Mucosa of descending colon (tissue), 3 donors: ENCODE data around the gene FAM161A. TPM values are rescaled to one million over a fixed set of nuclear protein-coding genes. Genes with fewer than 3 reads are reported as not detected.
"Not testable (repeated sequence)": the region's sequence is repeated elsewhere in the genome, so short reads cannot be mapped to it uniquely, and the experiment has no call there.

Experiments
- ATAC-seq: fragments of 200-7000 bp; cut with Tn5 transposase; one replicate; pipeline ENCODE4 v1.9.1; 2020; ENCODE audit warnings: mild to moderate bottlenecking, moderate library complexity
- DNase-seq, 3 donors: peaks; one replicate each; pipeline ENCODE4 v3.0.0-alpha.2; 2020
- H3K36me3 ChIP-seq: fragments of 200-600 bp; one replicate; pipeline ENCODE4 v1.8.0; 2021; ENCODE audit warnings: low read depth, mild to moderate bottlenecking
- H3K4me1 ChIP-seq: fragments of 200-600 bp; one replicate; pipeline ENCODE4 v1.8.0; 2021; ENCODE audit warnings: low read depth, mild to moderate bottlenecking
- H3K4me3 ChIP-seq: fragments of 200-600 bp; one replicate; pipeline ENCODE4 v1.8.0; 2021; ENCODE audit warnings: mild to moderate bottlenecking
- H3K9me3 ChIP-seq: fragments of 200-600 bp; one replicate; pipeline ENCODE4 v1.8.0; 2021; ENCODE audit warnings: mild to moderate bottlenecking
- intact Hi-C, 2 donors: fragments of 100-400 bp; cut with DNase I in 1 of 2; cut with micrococcal nuclease in 1 of 2; formaldehyde crosslinking; loops; one replicate each; pipeline versions ENCODE4 v1.11.0 to v1.11.1; 2022; cut with DNase I, micrococcal nuclease
- total RNA-seq, 3 donors: library from RNA; stranded (reverse); fragmentation: NEBNext Ultra II Directional in 2 of 3; extraction: Animal tissue kit (Norgen Biotek cat#: 25700) in 2 of 3; gene quantifications; one replicate each; pipeline versions ENCODE4 v1.2.1 to v1.2.4, GENCODE V29; 2021 to 2023
- TF ChIP-seq, protein P1 (sequence below): fragments of 200-600 bp; IDR thresholded peaks from one replicate; pipeline ENCODE4 v1.8.0; 2022; ENCODE audit warnings: antibody characterized with exemption, mild to moderate bottlenecking
- donor health status: DM: no; HTN: no; CAD: no; lungs with moderate emphysema.
- donor health status: DM: no; HTN: no; CAD: no.
- donor health status: DM: no; HTN: yes; CAD: no.

FAM161A gene
- total RNA-seq, 3 donors from 2014 or later: 0.78 to 4.4 (median 1.2) TPM

DNA sequence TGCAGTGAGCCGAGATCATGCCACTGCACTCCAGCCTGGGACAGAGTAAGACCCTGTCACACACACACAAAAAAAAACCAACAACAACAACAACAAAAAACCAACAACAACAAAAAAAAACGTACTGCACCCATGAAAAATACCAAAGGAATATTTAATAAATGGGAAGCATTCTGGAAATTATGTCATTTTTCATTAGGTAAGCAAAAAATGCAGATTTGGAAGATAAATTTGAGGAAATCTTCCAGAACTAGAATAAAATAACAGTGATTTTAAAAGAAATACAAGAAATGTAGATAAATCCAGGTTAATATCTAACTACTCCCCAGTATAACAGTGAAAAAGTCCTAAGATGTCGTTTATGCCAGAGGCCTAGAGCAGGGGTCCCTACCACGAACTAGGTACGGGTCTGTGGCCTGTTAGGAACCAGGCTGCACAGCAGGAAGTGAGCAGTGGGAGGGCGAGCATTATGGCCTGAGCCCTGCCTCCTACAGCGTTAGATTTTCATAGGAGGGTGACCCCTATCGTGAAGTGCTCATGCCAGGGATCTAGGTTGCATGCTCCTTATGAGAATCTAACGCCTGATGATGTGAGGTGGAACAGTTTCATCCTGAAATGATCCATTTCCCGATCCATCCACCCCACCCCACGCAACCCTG is 21.5 kb downstream of the FAM161A start:
- Histone ChIP-seq H3K4me1 (no peaks in the 10 kb centered on the region), H3K36me3 (no peaks in the 10 kb centered on the region), H3K4me3 (no peak overlapping the region), H3K9me3 (no peaks in the 10 kb centered on the region)
- DNase-seq (no peak), ATAC-seq (no peak)
- intact Hi-C loops: no loop called here
- TF ChIP-seq, protein P1, sequence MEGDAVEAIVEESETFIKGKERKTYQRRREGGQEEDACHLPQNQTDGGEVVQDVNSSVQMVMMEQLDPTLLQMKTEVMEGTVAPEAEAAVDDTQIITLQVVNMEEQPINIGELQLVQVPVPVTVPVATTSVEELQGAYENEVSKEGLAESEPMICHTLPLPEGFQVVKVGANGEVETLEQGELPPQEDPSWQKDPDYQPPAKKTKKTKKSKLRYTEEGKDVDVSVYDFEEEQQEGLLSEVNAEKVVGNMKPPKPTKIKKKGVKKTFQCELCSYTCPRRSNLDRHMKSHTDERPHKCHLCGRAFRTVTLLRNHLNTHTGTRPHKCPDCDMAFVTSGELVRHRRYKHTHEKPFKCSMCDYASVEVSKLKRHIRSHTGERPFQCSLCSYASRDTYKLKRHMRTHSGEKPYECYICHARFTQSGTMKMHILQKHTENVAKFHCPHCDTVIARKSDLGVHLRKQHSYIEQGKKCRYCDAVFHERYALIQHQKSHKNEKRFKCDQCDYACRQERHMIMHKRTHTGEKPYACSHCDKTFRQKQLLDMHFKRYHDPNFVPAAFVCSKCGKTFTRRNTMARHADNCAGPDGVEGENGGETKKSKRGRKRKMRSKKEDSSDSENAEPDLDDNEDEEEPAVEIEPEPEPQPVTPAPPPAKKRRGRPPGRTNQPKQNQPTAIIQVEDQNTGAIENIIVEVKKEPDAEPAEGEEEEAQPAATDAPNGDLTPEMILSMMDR: no peak

DNA sequence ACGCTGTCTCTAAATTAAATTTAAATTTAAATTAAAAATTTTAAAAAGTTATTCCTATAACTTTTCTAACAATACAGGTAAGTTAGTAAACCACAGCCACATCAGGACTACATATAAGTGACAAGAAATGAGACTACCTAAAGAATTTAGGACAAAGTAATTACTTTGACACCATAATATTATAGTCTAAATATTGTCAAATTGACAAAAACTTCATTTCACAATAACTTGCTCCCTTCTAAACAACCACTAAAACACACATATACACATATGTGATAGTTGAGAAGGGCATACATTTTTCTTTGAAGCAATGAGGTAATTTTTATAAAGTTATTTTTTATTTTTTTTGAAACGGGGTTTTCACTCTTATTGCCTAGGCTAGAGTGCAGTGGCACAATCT is 31.6 kb downstream of the FAM161A start:
- Histone ChIP-seq H3K36me3 (no peaks in the 10 kb centered on the region), H3K4me3 (no peak overlapping the region), H3K4me1 (no peaks in the 10 kb centered on the region), H3K9me3 (no peaks in the 10 kb centered on the region)
- intact Hi-C loops: no loop called here
- ATAC-seq (no peak), DNase-seq (no peak)
- TF ChIP-seq, protein P1: no peak

DNA sequence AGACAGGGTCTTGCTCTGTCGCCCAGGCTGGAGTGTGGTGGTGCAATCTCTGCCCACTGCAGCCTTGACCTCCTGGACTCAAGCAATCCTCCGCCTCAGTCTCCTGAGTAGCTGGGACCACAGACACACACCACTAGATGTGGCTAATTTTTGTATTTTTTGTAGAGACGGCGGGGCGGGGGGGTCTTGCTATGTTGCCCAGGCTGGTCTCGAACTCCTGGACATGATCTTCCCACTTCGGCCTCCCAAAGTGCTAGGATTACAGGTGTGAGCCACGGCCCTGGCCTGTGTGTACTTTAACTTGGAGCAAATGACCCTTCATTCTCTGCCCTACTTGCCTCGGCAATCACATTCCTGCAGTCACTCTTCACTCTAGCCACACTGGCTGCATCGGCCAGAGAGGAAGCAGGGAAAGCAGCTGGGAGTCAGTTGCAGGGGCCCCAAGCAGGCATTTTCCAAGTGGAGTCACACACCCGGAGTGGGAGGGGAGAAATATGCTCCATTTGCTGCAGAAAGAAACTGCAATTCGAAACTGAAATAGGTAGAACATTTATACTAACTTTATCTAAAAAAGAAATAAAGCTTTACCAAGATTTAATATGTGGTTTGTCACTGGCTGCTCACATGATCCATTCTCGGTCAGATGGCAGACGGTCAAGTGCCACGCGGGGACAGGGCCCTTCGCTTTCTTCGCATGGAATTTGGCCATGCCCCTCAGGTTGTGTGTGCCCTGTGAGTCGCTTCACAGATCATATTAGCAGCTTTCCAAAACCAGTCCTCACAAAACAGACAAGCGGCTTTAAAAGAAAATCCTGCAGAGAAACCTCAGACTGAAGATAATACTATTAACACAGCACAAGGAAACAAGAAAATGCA is 37.1 kb downstream of the FAM161A start:
- no peaks in the 10 kb centered on the region for H3K4me1 ChIP-seq
- DNase-seq (no peak), ATAC-seq (no peak)
- no peaks in the 10 kb centered on the region for H3K36me3 ChIP-seq
- TF ChIP-seq, protein P1: no peak
- intact Hi-C loops: no loop called here
- no peak overlapping the region for H3K4me3 ChIP-seq
- H3K9me3 ChIP-seq: no peaks in the 10 kb centered on the region

DNA sequence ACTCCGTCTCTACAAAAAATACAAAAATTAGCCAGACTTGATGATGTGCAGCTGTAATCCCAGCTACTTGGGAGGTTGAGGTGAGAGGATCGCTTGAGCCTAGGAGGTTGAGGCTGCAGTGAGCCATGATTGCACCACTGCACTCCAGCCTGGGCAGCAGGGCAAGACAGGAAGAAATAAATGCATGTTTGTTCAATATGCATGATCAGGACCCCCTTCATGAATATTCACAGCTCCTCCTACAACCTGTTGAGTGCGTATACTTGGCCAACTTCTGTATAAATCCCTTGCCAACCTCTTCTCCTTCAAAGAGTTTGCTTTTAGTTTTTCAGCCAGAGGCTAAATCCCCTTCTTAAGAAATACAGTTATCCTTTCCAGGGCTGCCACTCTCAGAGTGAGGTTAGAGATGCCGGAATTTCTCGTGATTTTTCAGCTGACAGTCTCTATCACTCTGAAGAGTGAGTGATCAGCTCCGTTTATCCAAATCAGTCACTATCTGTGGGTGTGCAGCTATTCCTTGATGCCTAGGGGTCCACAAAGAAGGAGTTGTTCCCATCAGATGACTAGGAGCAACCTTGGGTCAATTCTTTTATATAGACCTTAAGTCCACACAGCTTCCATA is 39.2 kb downstream of the FAM161A start:
- TF ChIP-seq, protein P1: no peak
- ATAC-seq (no peak), DNase-seq (no peak)
- Histone ChIP-seq H3K9me3 (no peaks in the 10 kb centered on the region), H3K4me3 (no peak overlapping the region), H3K36me3 (no peaks in the 10 kb centered on the region), H3K4me1 (no peaks in the 10 kb centered on the region)
- intact Hi-C loops: no loop called here

DNA sequence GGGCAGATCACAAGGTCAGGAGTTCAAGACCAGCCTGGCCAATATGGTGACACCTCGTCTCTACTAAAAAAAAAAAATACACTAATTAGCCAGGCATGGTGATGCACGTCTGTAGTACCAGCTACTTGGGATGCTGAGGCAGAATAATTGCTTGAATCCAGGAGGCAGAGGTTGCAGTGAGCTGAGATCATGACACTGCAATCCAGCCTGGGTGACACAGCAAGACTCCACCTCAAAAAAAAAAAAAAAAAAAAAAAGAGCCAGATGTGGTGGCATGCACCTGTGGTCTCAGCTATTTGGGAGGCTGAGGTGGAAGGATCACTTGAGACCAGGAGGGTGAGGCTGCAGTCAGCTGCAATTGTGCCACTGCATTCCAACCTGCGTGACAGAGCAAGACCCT is 40.5 kb downstream of the FAM161A start:
- ATAC-seq, DNase-seq, H3K36me3 ChIP-seq, H3K4me1 ChIP-seq, H3K4me3 ChIP-seq, H3K9me3 ChIP-seq, intact Hi-C loops: not testable (repeated sequence)

DNA sequence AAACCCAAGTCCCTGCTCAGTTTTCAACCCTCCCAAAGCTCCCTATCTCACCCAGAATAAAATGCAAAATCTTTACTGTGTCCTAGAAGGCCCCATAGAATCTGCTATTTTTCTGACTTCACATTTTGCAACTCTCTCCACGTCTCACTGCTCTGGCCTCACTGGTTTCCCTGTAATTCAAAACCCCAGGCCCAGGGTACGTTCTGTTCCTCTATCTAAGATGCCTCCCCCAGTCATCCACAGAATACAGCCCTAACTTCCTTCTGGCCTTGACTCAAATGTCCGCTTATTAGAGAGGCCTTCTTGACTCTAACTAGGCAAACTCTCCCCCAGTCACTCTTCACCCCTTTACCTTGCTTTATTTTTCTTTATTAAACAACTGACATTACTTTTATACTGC is 42.0 kb downstream of the FAM161A start:
- Histone ChIP-seq H3K36me3 (no peaks in the 10 kb centered on the region), H3K9me3 (no peaks in the 10 kb centered on the region), H3K4me3 (no peak overlapping the region), H3K4me1 (no peaks in the 10 kb centered on the region)
- intact Hi-C loops: no loop called here
- DNase-seq: no peak
- no peak for ATAC-seq
- TF ChIP-seq, protein P1: no peak

DNA sequence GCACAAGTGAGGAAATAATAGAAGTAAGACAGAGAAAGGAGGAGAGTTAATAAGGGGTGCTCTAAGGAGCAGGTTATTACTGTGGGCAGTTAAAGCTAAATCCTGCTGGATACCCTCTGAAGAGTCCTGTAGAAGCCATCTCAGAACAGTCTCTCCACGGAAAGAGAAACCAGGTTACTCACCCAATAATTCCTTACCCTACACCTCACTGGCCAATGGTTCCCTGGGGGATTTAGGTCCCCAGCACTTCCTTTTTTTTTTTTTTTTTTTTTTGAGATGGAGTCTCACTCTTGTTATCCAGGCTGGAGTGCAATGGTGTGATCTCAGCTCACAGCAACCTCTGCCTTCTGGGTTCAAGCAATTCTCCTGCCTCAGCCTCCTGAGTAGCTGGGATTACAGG is 43.7 kb downstream of the FAM161A start:
- ATAC-seq, H3K9me3 ChIP-seq, DNase-seq, H3K4me3 ChIP-seq, H3K4me1 ChIP-seq, intact Hi-C loops, H3K36me3 ChIP-seq: not testable (repeated sequence)

DNA sequence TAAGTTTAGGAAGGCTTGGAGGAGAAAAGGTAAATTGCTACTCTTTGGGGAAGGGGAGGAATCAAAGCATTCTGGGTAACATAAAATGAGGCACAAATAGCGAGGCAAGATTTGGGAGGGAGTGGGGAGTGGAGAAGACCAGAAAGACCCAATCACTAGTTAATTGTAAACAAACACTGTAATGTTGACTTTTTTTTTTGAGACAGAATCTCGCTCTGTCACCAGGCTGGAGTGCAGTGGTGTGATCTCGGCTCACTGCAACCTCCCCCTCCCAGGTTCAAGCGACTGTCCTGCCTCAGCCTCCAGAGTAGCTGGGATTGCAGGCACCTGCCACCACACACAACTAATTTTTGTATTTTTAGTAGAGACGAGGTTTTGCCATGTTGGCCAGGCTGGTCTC is 45.2 kb downstream of the FAM161A start:
- ATAC-seq, H3K36me3 ChIP-seq, intact Hi-C loops, H3K9me3 ChIP-seq, H3K4me3 ChIP-seq, H3K4me1 ChIP-seq, DNase-seq: not testable (repeated sequence)
